NCI-H345 treated with DMSO at 0.1 percent for 48 hours (cell line): ENCODE measurements around the gene RBP3.
"Not testable (repeated sequence)": the region's sequence is repeated elsewhere in the genome, so short reads cannot be mapped to it uniquely, and the experiment has no call there.

Experiments
- DNase-seq: peaks from one replicate; lab custom pipeline; 2025; ENCODE audit not compliant: unreplicated experiment; lab: John Stamatoyannopoulos, UW

RBP3 gene

DNA sequence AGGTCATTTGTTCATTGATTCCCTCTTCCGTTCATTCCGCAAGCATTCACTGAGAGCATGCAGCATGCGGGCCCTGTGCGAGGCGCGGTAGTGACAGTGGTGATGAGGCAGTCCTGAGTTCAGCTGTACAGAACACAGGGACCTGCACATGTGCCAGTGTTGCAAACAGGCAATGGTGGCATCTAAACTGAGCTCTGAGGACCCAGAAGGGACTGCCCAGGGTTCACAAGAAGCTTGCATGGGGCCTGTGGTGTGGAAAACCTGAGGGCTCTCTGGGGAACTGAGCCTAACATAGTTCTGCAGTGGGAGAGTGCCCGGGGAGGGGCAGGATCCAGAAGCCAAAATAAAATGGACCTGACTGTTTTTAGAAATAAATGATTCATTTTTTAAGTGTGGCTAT, 22.7 kb downstream of the RBP3 start:
- DNase-seq = no peak

DNA sequence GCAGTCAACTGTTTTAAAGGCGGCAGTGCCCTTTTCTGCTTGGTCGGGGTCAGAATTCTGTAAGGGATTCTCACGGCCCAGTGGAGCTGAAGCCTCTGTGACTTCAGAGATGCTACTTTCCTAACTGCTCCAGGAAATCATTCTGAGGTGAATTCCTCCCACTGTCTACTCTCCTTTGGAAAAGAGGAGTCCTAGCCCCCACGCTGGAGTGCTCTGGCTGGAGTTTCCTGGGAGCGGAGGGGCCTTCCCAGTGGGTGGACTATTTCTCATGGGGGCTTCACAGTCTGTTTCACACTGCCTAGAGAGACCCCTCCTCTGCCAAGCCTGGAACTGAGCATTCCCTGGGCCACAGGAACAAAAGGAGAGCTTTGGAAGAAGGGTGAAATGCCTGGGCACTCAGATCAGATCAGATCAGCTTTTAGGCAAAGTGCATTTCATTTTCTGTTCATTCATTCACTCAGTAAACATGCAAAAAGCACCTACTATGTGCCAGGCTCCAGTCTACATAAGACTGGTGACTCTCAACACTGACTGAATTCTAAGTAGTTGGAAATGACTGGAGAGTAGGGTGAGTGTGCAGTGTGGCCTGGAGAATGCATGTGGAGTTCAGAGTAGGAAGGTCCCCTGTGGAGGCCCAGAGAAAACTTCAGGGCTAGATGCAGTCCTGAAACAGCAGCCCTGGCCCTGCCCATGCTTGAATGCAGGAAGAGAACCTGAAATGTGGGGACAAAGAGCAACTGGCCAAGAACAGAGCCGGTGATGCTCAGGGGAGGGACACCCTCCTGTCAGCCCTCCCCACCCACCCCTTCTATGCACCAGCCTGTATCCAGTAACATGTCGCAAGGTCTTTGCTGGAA, 23.7 kb downstream of the RBP3 start:
- DNase-seq = no peak

DNA sequence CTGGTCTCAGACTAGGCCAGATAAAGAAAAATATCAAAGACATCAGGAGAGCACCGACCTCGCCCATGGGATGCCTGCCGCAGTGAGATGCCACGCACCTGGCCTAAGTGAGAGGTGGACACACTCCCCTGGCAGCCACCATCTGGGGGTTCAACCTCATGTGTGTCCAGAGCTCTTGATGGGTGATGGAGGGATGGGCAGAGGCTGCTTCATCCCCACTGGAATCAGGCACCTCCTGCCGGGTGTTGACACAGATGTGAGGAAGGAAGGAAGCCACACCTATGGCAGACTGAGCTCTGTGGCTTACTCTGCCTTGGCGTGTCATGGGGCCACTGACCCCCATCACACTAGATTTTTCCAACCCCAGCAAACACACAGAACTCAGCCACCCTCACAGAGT, 24.6 kb downstream of the RBP3 start:
- DNase-seq = no peak

- DNase-seq = no peak
These were observed 26.7 kb downstream of the RBP3 start for GRCh38 chr10:47374611-47375536.

GRCh38 chr10:47376522-47377220, 28.5 kb downstream of the RBP3 start:
- DNase-seq = no peak

GRCh38 chr10:47378183-47378510, 30.0 kb downstream of the RBP3 start:
- DNase-seq = no peak

- DNase-seq = no peak
These were observed 30.7 kb downstream of the RBP3 start for GRCh38 chr10:47378606-47379444.

DNA sequence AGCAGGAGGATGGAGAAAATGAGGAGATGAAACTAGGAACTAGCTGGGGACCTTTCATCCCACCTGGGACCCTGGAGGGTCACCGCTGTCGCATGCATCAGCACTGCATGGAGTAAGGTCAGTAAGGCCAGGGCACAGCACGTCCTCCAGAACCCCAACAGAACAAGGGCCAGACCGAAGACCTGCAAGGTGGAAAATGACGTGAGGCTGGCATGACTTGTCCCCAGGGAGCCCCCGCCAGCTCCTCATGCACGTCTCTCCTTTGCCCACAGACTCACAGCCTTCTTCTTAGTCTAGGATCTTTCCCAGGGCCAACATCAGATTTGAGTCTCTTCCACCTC, 31.3 kb downstream of the RBP3 start:
- DNase-seq = no peak

- DNase-seq = no peak
These were observed 31.7 kb downstream of the RBP3 start for GRCh38 chr10:47379901-47380300.

DNA sequence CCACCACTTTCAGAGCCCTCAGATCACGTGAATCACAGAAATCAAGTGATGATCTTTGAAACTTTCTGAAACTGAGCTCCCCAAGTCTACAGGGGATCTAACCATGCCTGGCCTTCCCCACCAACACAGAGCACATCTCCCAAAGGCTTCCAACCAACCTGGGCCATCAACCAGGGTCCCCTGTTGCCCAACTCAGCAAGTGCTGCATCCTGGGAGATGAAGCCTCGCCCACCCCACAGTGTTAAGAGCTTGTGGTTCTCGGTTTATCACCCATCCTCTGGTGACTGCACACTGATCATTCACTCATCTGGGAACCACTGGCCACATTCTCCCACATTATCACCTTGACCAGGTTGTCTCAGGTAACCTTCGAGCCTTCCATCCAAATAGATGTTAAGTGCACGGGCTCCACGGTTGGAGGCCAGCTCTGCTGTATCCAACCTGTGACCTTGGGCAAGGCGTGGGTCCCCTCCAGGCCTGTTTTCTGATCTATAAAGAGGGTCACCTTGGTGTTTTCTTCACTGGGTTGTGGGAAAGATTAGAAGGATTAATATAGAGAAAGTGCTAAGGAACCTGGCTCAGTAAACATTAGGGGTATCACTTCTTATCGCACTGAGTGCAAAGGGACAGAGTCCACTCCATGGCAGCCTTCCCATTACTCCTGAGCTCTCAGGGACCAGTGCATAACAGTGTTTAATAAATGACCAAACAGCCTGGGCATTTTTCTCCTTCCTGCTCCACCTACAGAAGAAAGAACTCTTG, 32.4 kb downstream of the RBP3 start:
- DNase-seq = no peak

GRCh38 chr10:47381103-47381395, 32.9 kb downstream of the RBP3 start:
- no peak for DNase-seq

GRCh38 chr10:47381427-47382379, 33.5 kb downstream of the RBP3 start:
- DNase-seq = no peak

- DNase-seq = peak; percentile 66
These were observed 35.3 kb downstream of the RBP3 start for GRCh38 chr10:47383261-47384147.

- DNase-seq = peak; percentile 49
These were observed 36.2 kb downstream of the RBP3 start, which contains the start of gene ZNF488 for GRCh38 chr10:47384148-47384921. ZNF488 (minus strand) TSS chr10:47384293; CDS start chr10:47368829, 15,464 bp downstream.

DNA sequence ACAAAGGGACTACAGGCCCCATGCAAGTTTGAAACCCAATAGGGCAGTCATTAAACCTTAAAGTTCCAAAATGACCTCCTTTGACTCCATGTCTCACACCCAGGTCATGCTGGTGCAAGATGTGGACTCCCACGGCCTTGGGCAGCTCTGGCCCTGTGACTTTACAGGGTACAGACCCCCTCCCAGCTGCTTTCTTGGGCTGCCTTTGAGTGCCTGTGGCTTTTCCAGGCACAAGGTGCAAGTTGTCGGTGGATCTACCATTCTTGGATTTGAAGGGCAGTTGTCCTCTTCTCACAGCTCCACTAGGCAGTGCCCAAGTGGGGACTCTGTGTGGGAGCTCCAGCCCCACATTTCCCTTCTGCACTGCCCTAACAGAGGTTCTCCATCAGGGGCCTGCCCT, 37.9 kb downstream of the RBP3 start:
- DNase-seq = not testable (repeated sequence)

GRCh38 chr10:47388879-47389278, 40.7 kb downstream of the RBP3 start:
- DNase-seq = no peak

DNA sequence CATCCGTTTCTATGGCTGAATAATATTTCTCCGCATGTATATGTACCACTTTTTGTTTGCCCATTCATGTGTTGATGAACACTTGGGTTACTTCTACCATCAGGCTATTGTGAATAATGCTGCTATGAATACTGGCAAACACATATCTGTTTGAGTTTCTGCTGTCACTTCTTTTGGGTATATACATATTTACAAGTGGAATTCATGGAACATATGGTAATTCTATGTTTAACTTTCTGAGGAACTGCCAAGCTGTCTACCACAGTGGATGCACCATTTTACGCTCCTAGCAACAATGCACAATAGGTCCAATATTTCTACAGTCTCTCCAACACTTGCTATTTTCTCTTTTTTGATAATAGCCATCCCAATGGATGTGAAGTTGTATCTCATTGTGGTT, 41.5 kb downstream of the RBP3 start:
- DNase-seq = no peak
